ENCODE results near the gene MCFD2. TPM values are rescaled to one million over a fixed set of nuclear protein-coding genes. Genes with fewer than 3 reads are reported as not detected.

MCFD2 gene
- total RNA-seq, 1 donor from 2014 or later: 82.0 TPM

DNA sequence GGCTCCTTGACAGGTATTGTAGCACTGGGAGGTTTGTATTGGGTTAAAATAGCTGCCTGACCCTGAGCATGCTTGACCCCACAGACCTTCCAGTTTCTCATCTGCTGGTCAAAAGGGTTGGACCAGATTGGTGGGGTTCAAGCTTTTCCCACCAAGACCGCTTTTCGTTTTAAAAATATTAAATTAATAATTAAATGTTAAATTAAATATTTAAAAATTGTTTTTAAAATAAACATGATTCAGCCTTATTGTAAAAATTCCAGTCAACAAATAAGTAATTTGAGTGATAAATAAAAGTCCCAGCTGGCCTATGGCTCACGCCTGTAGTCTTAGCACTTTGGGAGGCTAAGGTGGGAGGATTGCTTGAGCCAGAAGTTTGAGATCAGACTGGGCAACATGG is 36.6 kb upstream of the MCFD2 start:
- no peak overlapping the region for H3K4me3 Mint-ChIP-seq
- TF ChIP-seq CTCF (IDR thresholded peaks at IDR 0.05; ENCODE audit: unreplicated experiment): no peak
- no peak overlapping the region for H3K27ac Mint-ChIP-seq
- DNase-seq (ENCODE audit: low spot score in 2 of 2, unreplicated experiment in 2 of 2): no peak
- no peaks in the 10 kb centered on the region for H3K9me3 Mint-ChIP-seq
- no peaks in the 10 kb centered on the region for H3K27me3 Mint-ChIP-seq (ENCODE audit: low read depth)
- peaks cover 11% of the 10 kb centered on the region for H3K4me1 Mint-ChIP-seq
- H3K36me3 Mint-ChIP-seq: peaks cover 6% of the 10 kb centered on the region

GRCh38 chr2:46951290-46952064 is 35.9 kb upstream of the MCFD2 start:
- Mint-ChIP-seq H3K36me3 (peaks cover 6% of the 10 kb centered on the region), H3K9me3 (no peaks in the 10 kb centered on the region), H3K27me3 (ENCODE audit: low read depth) (no peaks in the 10 kb centered on the region), H3K4me1 (peaks cover 11% of the 10 kb centered on the region), H3K4me3 (no peak overlapping the region), H3K27ac (no peak overlapping the region)
- DNase-seq (ENCODE audit: low spot score in 2 of 2, unreplicated experiment in 2 of 2): no peak
- no peak for TF ChIP-seq CTCF (IDR thresholded peaks at IDR 0.05; ENCODE audit: unreplicated experiment)

GRCh38 chr2:46950314-46950713 is 34.7 kb upstream of the MCFD2 start:
- no peak for DNase-seq (ENCODE audit: low spot score in 2 of 2, unreplicated experiment in 2 of 2)
- Mint-ChIP-seq H3K9me3 (no peaks in the 10 kb centered on the region), H3K27ac (no peak overlapping the region), H3K27me3 (ENCODE audit: low read depth) (no peaks in the 10 kb centered on the region), H3K4me3 (no peak overlapping the region), H3K36me3 (peaks cover 6% of the 10 kb centered on the region), H3K4me1 (peaks cover 7% of the 10 kb centered on the region)
- TF ChIP-seq CTCF (IDR thresholded peaks at IDR 0.05; ENCODE audit: unreplicated experiment): no peak

DNA sequence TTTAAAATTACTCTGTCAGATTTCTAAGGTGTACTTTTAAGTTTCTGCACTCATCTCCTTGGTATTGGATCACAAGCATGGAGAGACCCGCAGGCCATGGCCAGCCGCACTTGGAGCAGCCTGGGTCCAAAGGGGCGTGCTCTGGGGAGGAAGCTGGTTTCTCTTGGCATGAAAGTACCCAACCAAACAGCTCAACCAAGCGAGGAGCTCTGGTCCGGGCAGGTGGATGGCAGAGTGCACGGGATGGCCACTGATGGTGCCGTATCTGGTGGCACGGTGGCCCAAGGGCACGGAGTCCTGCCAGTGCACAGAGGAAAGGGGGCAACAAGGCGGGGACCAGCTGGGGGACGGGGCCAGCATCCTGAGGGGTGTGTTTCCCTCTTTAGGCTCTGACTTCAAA is 32.2 kb upstream of the MCFD2 start:
- Mint-ChIP-seq H3K9me3 (no peaks in the 10 kb centered on the region), H3K36me3 (peaks cover 6% of the 10 kb centered on the region), H3K4me1 (no peaks in the 10 kb centered on the region), H3K27ac (no peak overlapping the region), H3K4me3 (no peak overlapping the region), H3K27me3 (ENCODE audit: low read depth) (no peaks in the 10 kb centered on the region)
- no peak for DNase-seq (ENCODE audit: low spot score in 2 of 2, unreplicated experiment in 2 of 2)
- no peak for TF ChIP-seq CTCF (IDR thresholded peaks at IDR 0.05; ENCODE audit: unreplicated experiment)

DNA sequence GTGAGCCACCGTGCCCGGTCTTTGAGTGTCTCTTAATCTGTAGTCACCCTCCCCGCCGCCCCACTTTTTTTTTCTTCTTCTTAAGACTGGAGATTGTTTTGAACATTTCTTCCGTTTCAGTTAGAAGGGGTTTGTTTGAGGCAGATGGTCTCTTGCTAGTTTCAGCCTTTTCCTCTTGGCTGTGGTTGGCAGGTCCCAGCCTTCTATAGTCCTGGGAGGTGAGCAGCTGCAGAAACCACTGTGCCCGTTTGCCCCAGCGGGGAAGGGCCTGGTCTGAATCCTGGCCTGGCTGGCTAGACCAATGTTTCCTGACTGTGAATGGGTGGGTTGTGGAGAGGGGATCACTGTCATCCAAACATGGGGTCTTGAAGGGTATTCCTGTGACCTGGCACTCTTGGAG is 30.1 kb upstream of the MCFD2 start:
- H3K36me3 Mint-ChIP-seq: no peaks in the 10 kb centered on the region
- peaks cover 9% of the 10 kb centered on the region for H3K4me1 Mint-ChIP-seq
- no peaks in the 10 kb centered on the region for H3K9me3 Mint-ChIP-seq
- no peak for DNase-seq (ENCODE audit: low spot score in 2 of 2, unreplicated experiment in 2 of 2)
- no peak overlapping the region for H3K4me3 Mint-ChIP-seq
- no peak for TF ChIP-seq CTCF (IDR thresholded peaks at IDR 0.05; ENCODE audit: unreplicated experiment)
- H3K27me3 Mint-ChIP-seq (ENCODE audit: low read depth): peaks cover 6% of the 10 kb centered on the region
- no peak overlapping the region for H3K27ac Mint-ChIP-seq
